ENCODE results near the gene NOXO1. TPM values are rescaled to one million over a fixed set of nuclear protein-coding genes. Genes with fewer than 3 reads are reported as not detected.

NOXO1 gene
- total and polyA plus RNA-seq, 9 of the 15 experiments (the other 6 are each of a cell fraction or from before 2014, with no cell fraction given) = not detected

GRCh38 chr16:1960665-1961630, 20.3 kb downstream of the NOXO1 start (continued):
- TF ChIP-seq SP1 (CRISPR knock-in tag; IDR thresholded peaks at IDR 0.05) (no peak), POLR2H (tag; IDR thresholded peaks at IDR 0.05; ENCODE audit: low read depth) (peak; percentile 40; the same call in 1 of the 2 replicates), MBD2 (IDR thresholded peaks at IDR 0.05; ENCODE audit: borderline replicate concordance, low read depth) (peak; percentile 17), TAF1 (IDR thresholded peaks at IDR 0.05; ENCODE audit: control insufficient read depth, extremely low read depth, insufficient read depth, low read length, severe bottlenecking) (peak; percentile 18), HBP1 (CRISPR knock-in tag; IDR thresholded peaks at IDR 0.05) (peak; percentile 92; the same call in 1 of the 2 replicates), HDAC6 (IDR thresholded peaks at IDR 0.05; ENCODE audit: low read depth, low read length) (no peak), GABPB2 (CRISPR knock-in tag; conservative IDR thresholded peaks at IDR 0.05) (0 out of 2 replicates have a peak, but pooled peaks have one; percentile 73), EWSR1 (IDR thresholded peaks at IDR 0.05; ENCODE audit: borderline replicate concordance, low read depth, partially characterized antibody) (peak; percentile 93), TCFL5 (CRISPR knock-in tag; conservative IDR thresholded peaks at IDR 0.05) (no peak), SPI1 (IDR thresholded peaks at IDR 0.05; ENCODE audit: borderline replicate concordance, low read depth, low read length) (no peak), TBL1XR1 (IDR thresholded peaks at IDR 0.05; ENCODE audit: low read length in 2 of 2) (peak in 1 of 2 experiments; percentile 18; a peak in 2 of 4 replicates), MED1 (CRISPR knock-in tag; IDR thresholded peaks at IDR 0.05; ENCODE audit: borderline replicate concordance) (no peak), ETS1 (conservative IDR thresholded peaks at IDR 0.05; ENCODE audit: control insufficient read depth, low read depth, low read length) (peak; percentile 61; the same call in 1 of the 2 replicates), ZEB2 (IDR thresholded peaks at IDR 0.05) (no peak), CHD2 (IDR thresholded peaks at IDR 0.05; ENCODE audit: low read depth, low read length) (peak; percentile 19), GABPB1 (CRISPR knock-in tag; IDR thresholded peaks at IDR 0.05) (peak; percentile 68), ZNF780A (CRISPR knock-in tag; IDR thresholded peaks at IDR 0.05) (no peak), IFI16 (CRISPR knock-in tag; IDR thresholded peaks at IDR 0.05) (no peak), ZNF75A (CRISPR knock-in tag; IDR thresholded peaks at IDR 0.05) (no peak), ATF1 (CRISPR knock-in tag; IDR thresholded peaks at IDR 0.05) (no peak), ATF1 (tag; IDR thresholded peaks at IDR 0.05) (0 out of 2 replicates have a peak, but pooled peaks have one; percentile 21), BRCA1 (IDR thresholded peaks at IDR 0.05) (no peak), BRCA1 (CRISPR knock-in tag; IDR thresholded peaks at IDR 0.05) (0 out of 2 replicates have a peak, but pooled peaks have one; percentile 47), L3MBTL2 (IDR thresholded peaks at IDR 0.05) (peak; percentile 58), ADNP (tag; IDR thresholded peaks at IDR 0.05) (no peak), TFE3 (CRISPR knock-in tag; IDR thresholded peaks at IDR 0.05) (no peak)

Data from K562 (cell line).